BJ (cell line): ENCODE measurements around the gene AMOTL2. TPM values are rescaled to one million over a fixed set of nuclear protein-coding genes. Genes with fewer than 3 reads are reported as not detected.

Source experiments
- CTCF ChIA-PET: fragments of 350-600 bp; formaldehyde crosslinking; extraction: SDS; loops from one replicate; lab custom pipeline; 2021; ENCODE audit warnings: antibody characterized with exemption, inconsistent platforms; lab: Yijun Ruan, JAX
- POLR2A ChIA-PET: fragments of 300-600 bp; sonication (Branson Sonifier 250); formaldehyde crosslinking; extraction: SDS; loops from one replicate; lab custom pipeline; 2021; ENCODE audit warnings: antibody characterized with exemption; lab: Charles Lee
- DNase-seq: peaks from one replicate; pipeline ENCODE4 v3.0.0-alpha.2; 2011; ENCODE audit warnings: low read depth
- H3K27me3 ChIP-seq: 2 replicates; pipeline ENCODE4 v1.6.0; 2011; ENCODE audit warnings: low read length; ENCODE audit not compliant: control insufficient read depth, insufficient read depth
- H3K36me3 ChIP-seq: 2 replicates; pipeline ENCODE4 v1.5.1; 2011; ENCODE audit warnings: low read length; ENCODE audit not compliant: control insufficient read depth, insufficient read depth
- H3K4me3 ChIP-seq: 2 replicates; pipeline ENCODE4 v1.5.1; 2011; ENCODE audit warnings: low read depth, mild to moderate bottlenecking, control low read depth, low read length
- polyA plus RNA-seq: library from polyadenylated mRNA; depleted of rRNA; stranded (reverse); fragments of >200 nt; gene quantifications from 2 replicates; pipeline ENCODE4 v1.2.3, GENCODE V29; 2011
- TF ChIP-seq, protein P1 (sequence below): IDR thresholded peaks from 2 replicates; pipeline ENCODE4 v1.5.1; 2011; ENCODE audit warnings: low read depth, mild to moderate bottlenecking, control low read depth, inconsistent platforms, low read length, moderate library complexity; ENCODE audit not compliant: insufficient read depth

The AMOTL2 gene
- polyA plus RNA-seq, 1 experiment, result 199 TPM

DNA sequence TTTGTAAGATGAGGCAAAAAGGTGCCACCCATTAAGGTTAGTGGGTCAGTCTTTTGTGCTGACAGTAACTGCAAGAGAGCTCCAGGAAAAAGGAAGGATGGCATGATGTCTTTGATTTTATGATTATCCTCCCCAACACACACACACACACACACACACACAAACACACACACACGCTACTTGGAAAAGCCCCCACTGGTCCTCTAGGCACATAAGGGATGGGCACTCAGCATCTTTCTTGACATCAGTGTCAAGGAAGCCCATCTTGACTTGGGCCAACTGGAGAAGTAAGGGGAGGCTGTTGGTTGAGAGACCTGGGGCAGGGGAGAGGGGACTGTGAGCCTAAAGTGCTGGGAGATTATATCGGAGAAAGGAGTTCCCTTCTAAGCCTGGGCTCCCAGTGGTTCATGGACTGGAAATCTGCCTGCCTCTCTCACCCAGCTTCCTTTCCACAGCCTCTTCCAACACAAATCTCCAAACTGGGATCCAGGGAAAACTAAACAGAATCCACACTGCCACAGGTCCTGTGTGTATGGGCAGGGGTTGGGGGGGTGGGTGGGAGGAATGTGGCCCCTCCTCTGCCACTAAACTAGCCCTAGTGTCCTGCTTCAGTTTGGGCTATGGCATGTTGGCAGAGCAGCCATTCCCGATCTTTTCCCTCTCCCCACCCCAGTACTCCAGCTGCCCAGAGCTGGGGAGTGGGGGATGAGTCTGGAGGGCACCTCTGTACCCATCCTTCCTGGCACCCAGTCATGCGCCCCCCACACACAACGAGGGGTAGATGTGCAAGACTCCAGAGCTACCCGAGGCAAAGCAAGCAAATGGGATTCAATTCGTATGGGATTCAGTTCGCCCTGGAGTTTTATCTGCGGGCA, 1.6 kb downstream of the AMOTL2 start:
- no peaks in the 10 kb centered on the region for H3K27me3 ChIP-seq
- TF ChIP-seq, protein P1, sequence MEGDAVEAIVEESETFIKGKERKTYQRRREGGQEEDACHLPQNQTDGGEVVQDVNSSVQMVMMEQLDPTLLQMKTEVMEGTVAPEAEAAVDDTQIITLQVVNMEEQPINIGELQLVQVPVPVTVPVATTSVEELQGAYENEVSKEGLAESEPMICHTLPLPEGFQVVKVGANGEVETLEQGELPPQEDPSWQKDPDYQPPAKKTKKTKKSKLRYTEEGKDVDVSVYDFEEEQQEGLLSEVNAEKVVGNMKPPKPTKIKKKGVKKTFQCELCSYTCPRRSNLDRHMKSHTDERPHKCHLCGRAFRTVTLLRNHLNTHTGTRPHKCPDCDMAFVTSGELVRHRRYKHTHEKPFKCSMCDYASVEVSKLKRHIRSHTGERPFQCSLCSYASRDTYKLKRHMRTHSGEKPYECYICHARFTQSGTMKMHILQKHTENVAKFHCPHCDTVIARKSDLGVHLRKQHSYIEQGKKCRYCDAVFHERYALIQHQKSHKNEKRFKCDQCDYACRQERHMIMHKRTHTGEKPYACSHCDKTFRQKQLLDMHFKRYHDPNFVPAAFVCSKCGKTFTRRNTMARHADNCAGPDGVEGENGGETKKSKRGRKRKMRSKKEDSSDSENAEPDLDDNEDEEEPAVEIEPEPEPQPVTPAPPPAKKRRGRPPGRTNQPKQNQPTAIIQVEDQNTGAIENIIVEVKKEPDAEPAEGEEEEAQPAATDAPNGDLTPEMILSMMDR, result no peak
- ChIA-PET CTCF (interaction anchor here (0.6 to 11.6 kb wide), 9 partner anchors 9 to 257 kb away, joined by 3 to 84 read pairs (median 5); no protein-coding TSS in a partner anchor), POLR2A (interaction anchor here (0.6 to 1.4 kb wide), 5 partner anchors 9 to 101 kb away, joined by 3 to 10 read pairs (median 5); no protein-coding TSS in a partner anchor)
- DNase-seq, result no peak
- H3K4me3 ChIP-seq, result peak overlapping the region; percentile 97
- peaks cover 40% of the 10 kb centered on the region for H3K36me3 ChIP-seq

GRCh38 chr3:134371542-134372324, 2.5 kb downstream of the AMOTL2 start:
- TF ChIP-seq, protein P1, result peak; percentile 21; the same call in 1 of the 2 replicates
- ChIA-PET POLR2A (interaction anchor here (1.1 to 1.8 kb wide), 5 partner anchors 14 to 102 kb away, joined by 3 to 10 read pairs (median 4); no protein-coding TSS in a partner anchor), CTCF (interaction anchor here (0.6 to 11.6 kb wide), 10 partner anchors 14 to 589 kb away, joined by 3 to 84 read pairs (median 4); no protein-coding TSS in a partner anchor)
- no peak for DNase-seq
- Histone ChIP-seq H3K36me3 (peaks cover 49% of the 10 kb centered on the region), H3K4me3 (peak overlapping the region; percentile 97), H3K27me3 (no peaks in the 10 kb centered on the region)

DNA sequence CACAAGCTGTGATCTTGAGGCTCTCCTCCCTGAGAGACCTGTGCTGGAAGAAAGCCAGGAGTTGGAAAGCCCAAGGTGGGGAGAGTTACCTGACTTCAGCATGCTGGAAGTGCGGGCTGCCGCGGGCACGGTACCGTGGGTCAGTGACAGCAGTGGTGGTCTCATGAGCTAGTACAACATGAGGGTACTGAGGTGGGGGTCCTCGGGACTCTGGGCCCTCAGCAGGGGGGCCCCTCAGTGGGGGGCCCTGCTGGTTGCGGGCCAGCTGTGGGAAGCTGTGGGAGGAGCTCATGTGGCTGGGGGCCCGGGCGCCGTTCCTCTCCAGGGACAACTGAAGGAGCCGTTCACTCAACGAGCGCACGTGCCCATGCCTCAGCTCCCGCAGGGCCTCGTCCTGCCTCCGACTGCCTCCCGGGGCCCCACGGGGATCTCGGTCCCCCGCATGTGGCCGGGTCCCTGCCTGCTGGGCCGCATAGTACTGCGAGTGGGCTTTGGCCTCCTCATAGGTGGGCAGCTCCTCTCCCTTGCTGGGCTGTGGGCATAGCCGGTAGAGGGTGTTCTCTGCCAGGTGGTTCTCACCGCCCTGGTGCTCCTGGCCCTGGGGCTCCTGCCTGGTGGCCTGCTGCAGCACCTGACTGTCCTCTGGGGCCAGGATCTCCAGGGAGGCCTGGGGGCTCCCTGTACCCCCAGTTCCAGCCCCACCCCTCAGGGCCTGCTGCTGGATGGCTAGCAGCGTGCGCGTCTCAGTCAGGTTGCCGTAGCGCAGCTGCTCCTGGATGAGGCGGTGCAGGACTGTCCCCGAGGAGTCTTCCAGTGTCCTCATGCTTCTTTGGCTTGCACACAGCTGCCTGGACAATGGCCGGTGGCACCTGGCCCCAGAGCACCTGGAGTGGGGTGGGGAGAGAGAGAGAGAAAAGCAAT, 3.4 kb downstream of the AMOTL2 start:
- Histone ChIP-seq H3K36me3 (peaks cover 58% of the 10 kb centered on the region), H3K27me3 (no peaks in the 10 kb centered on the region), H3K4me3 (peak overlapping the region; percentile 97)
- TF ChIP-seq, protein P1, result no peak
- ChIA-PET CTCF (interaction anchor here (0.6 to 11.6 kb wide), 11 partner anchors 12 to 159 kb away, joined by 3 to 84 read pairs (median 5); no protein-coding TSS in a partner anchor), POLR2A (interaction anchor here (0.7 to 1.8 kb wide), 8 partner anchors 13 to 106 kb away, joined by 3 to 10 read pairs (median 5); no protein-coding TSS in a partner anchor)
- DNase-seq, result no peak

DNA sequence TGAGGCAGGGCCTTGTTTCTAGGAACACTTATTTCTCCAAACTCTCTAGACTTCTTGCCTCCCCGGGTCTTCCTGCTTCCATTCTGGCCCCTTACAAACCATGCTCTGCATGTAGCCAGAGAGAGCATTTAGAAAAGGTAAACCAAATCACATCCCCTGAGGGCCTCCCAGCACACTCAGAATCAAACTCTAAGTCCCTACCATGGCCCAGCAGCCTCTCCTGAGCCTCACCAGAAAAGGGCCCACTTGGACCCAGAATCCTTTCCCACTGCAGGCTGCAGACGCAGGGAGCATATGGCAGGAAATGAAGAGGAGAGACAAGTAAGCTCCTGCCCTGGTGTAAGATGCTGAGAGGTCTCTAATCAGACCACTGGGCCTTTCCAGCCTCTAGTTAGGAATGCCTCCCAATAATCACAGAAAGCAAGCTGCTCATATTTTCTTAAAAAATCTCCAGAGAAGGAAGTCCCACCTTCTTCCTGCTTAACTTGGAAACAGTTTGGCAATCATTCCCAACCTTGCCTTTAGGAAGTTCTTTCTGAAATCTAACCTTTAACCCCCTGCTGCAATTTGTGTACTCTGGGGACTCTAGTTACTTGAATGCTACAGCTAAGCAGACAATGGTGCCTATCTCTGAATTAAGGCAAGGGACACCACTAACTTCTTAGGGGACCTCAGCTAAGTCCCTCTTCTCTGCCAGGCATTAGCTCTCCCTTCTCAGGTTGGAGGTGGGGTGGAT, 4.2 kb downstream of the AMOTL2 start:
- Histone ChIP-seq H3K4me3 (peak overlapping the region; percentile 97), H3K27me3 (no peaks in the 10 kb centered on the region), H3K36me3 (peaks cover 66% of the 10 kb centered on the region)
- TF ChIP-seq, protein P1, result no peak
- POLR2A ChIA-PET, result interaction anchor here (0.7 to 1.8 kb wide), 6 partner anchors 12 to 107 kb away, joined by 3 to 7 read pairs (median 4); no protein-coding TSS in a partner anchor
- DNase-seq, result no peak
- CTCF ChIA-PET, result interaction anchor here (0.7 to 11.6 kb wide), 9 partner anchors 11 to 157 kb away, joined by 3 to 84 read pairs (median 8); no protein-coding TSS in a partner anchor
